Endodermal cell (in vitro differentiated cells): ENCODE results near the gene TLX2. TPM values are rescaled to one million over a fixed set of nuclear protein-coding genes. Genes with fewer than 3 reads are reported as not detected.

Experiments used
- DNase-seq: peaks from one replicate; pipeline ENCODE4 v3.0.0-alpha.2; 2017
- H3K27ac ChIP-seq: 2 replicates; pipeline ENCODE4 v1.5.1; 2013; ENCODE audit warnings: mild to moderate bottlenecking, low read depth, low read length, moderate library complexity
- H3K27me3 ChIP-seq: 2 replicates; pipeline ENCODE4 v1.6.1; 2013; ENCODE audit warnings: mild to moderate bottlenecking, low read length, moderate library complexity; ENCODE audit not compliant: insufficient read depth, control insufficient read depth, poor library complexity, severe bottlenecking
- H3K36me3 ChIP-seq: 2 replicates; pipeline ENCODE4 v1.7.0; 2013; ENCODE audit warnings: mild to moderate bottlenecking, low read length, moderate library complexity; ENCODE audit not compliant: control insufficient read depth, insufficient read depth
- H3K4me1 ChIP-seq: one replicate; pipeline ENCODE4 v1.7.0; 2013; ENCODE audit warnings: low read length; ENCODE audit not compliant: control insufficient read depth, insufficient read depth
- H3K4me3 ChIP-seq: 2 replicates; pipeline ENCODE4 v1.5.1; 2013; ENCODE audit warnings: mild to moderate bottlenecking, low read length, moderate library complexity
- H3K9ac ChIP-seq: 2 replicates; pipeline ENCODE4 v1.6.1; 2013; ENCODE audit warnings: mild to moderate bottlenecking, low read length, moderate library complexity; ENCODE audit not compliant: poor library complexity, severe bottlenecking; ENCODE audit errors: extremely low read depth
- H3K9me3 ChIP-seq: 2 replicates; pipeline ENCODE4 v1.6.1; 2013; ENCODE audit warnings: mild to moderate bottlenecking, low read length, moderate library complexity; ENCODE audit not compliant: control insufficient read depth
- H3K27ac Mint-ChIP-seq: 2 replicates; pipeline ENCODE4 v1.8.0; 2020; ENCODE audit warnings: mixed read lengths
- H3K27me3 Mint-ChIP-seq: 2 replicates; pipeline ENCODE4 v1.8.0; 2021; ENCODE audit warnings: mild to moderate bottlenecking, mixed read lengths; ENCODE audit not compliant: insufficient read depth
- H3K36me3 Mint-ChIP-seq: 2 replicates; pipeline ENCODE4 v1.8.0; 2020; ENCODE audit warnings: low read depth, mixed read lengths
- H3K4me1 Mint-ChIP-seq: 2 replicates; pipeline ENCODE4 v1.8.0; 2020; ENCODE audit warnings: mixed read lengths
- H3K4me3 Mint-ChIP-seq: 2 replicates; pipeline ENCODE4 v1.8.0; 2020; ENCODE audit warnings: mild to moderate bottlenecking, moderate library complexity, mixed read lengths
- H3K9me3 Mint-ChIP-seq: 2 replicates; pipeline ENCODE4 v1.8.0; 2020; ENCODE audit warnings: mild to moderate bottlenecking, mixed read lengths
- CTCF ChIP-seq: fragments of 200-600 bp; sonication (generic); conservative IDR thresholded peaks from 2 replicates; pipeline ENCODE4 v1.5.0; 2021; ENCODE audit warnings: antibody characterized with exemption, mild to moderate bottlenecking
- WGBS, 2 experiments: methylation state at CpG; one replicate each; pipeline versions ENCODE4 v1.1.5 to v1.1.7; 2013; ENCODE audit warnings: missing lambda C conversion rate in 2 of 2, mixed read lengths in 1 of 2; ENCODE audit not compliant: insufficient coverage in 1 of 2, insufficient read length in 1 of 2; 5-methylcytosine and 5-hydroxymethylcytosine counted together
- total RNA-seq, 2 donors: library from RNA; stranded (reverse); fragmentation: NEBNext Ultra II Directional in 1 of 2; extraction: Animal tissue kit (Norgen Biotek cat#: 25700) in 1 of 2; gene quantifications; 2 replicates in 1 of 2; 3 replicates in 1 of 2; pipeline ENCODE4 v1.2.1, GENCODE V29; 2021

Gene TLX2
- total RNA-seq, 2 donors from 2014 or later: 0.22 to 0.27 TPM

- WGBS, 2 experiments: 37 to 43% methylated on average over 12 to 15 of the region's 15 CpGs
- Histone ChIP-seq H3K4me3 (peak overlapping the region; percentile 75), H3K36me3 (peaks cover under 1% of the 10 kb centered on the region), H3K27me3 (peaks cover 96% of the 10 kb centered on the region), H3K9me3 (no peaks in the 10 kb centered on the region), H3K4me1 (no peaks in the 10 kb centered on the region), H3K27ac (no peak overlapping the region), H3K9ac (no peak overlapping the region)
- H3K27me3 Mint-ChIP-seq: peaks cover 100% of the 10 kb centered on the region
- peaks cover 9% of the 10 kb centered on the region for H3K36me3 Mint-ChIP-seq
- no peak for TF ChIP-seq CTCF
- peaks cover 32% of the 10 kb centered on the region for H3K4me1 Mint-ChIP-seq
- peak; percentile 50 for DNase-seq
- no peak overlapping the region for H3K27ac Mint-ChIP-seq
- no peaks in the 10 kb centered on the region for H3K9me3 Mint-ChIP-seq
- peak overlapping the region; percentile 51 for H3K4me3 Mint-ChIP-seq
These were observed 14.2 kb upstream of the TLX2 start for GRCh38 chr2:74499940-74500577.

- Histone ChIP-seq H3K4me3 (no peak overlapping the region), H3K27me3 (peaks cover 100% of the 10 kb centered on the region), H3K4me1 (no peaks in the 10 kb centered on the region), H3K9me3 (no peaks in the 10 kb centered on the region), H3K9ac (no peak overlapping the region), H3K36me3 (peaks cover 5% of the 10 kb centered on the region), H3K27ac (no peak overlapping the region)
- peak; percentile 69 for DNase-seq
- no peak for TF ChIP-seq CTCF
- H3K36me3 Mint-ChIP-seq: peaks cover 14% of the 10 kb centered on the region
- peaks cover 96% of the 10 kb centered on the region for H3K27me3 Mint-ChIP-seq
- peak overlapping the region; percentile 51 for H3K4me3 Mint-ChIP-seq
- H3K4me1 Mint-ChIP-seq: peaks cover 32% of the 10 kb centered on the region
- no peak overlapping the region for H3K27ac Mint-ChIP-seq
- no peaks in the 10 kb centered on the region for H3K9me3 Mint-ChIP-seq
These were observed 13.7 kb upstream of the TLX2 start for GRCh38 chr2:74500578-74500946.

- peak overlapping the region; percentile 68 for H3K4me3 Mint-ChIP-seq
- 45 to 59% methylated on average over 10 to 18 of the region's 18 CpGs for WGBS, 2 experiments
- peaks cover 33% of the 10 kb centered on the region for H3K4me1 Mint-ChIP-seq
These were observed 12.7 kb upstream of the TLX2 start for GRCh38 chr2:74501335-74502071.

More at GRCh38 chr2:74501335-74502071, 12.7 kb upstream of the TLX2 start:
- no peak overlapping the region for H3K9ac ChIP-seq
- peaks cover under 1% of the 10 kb centered on the region for H3K4me1 ChIP-seq
- Mint-ChIP-seq H3K36me3 (peaks cover 19% of the 10 kb centered on the region), H3K27me3 (peaks cover 88% of the 10 kb centered on the region), H3K27ac (no peak overlapping the region), H3K9me3 (no peaks in the 10 kb centered on the region)
- no peaks in the 10 kb centered on the region for H3K9me3 ChIP-seq
- TF ChIP-seq CTCF: no peak
- H3K27ac ChIP-seq: no peak overlapping the region
- DNase-seq: peak; percentile 60
- peaks cover 94% of the 10 kb centered on the region for H3K27me3 ChIP-seq
- peaks cover 11% of the 10 kb centered on the region for H3K36me3 ChIP-seq
- no peak overlapping the region for H3K4me3 ChIP-seq
